GM23248 (cell line): ENCODE data around the gene PARD6B. TPM values are rescaled to one million over a fixed set of nuclear protein-coding genes. Genes with fewer than 3 reads are reported as not detected.

Source experiments
- DNase-seq: peaks from one replicate; pipeline ENCODE4 v3.0.0-alpha.2; 2015
- H2AFZ ChIP-seq: fragments of 200-600 bp; sonication (generic); 2 replicates; pipeline ENCODE4 v1.6.1; 2016; ENCODE audit warnings: antibody characterized with exemption
- H3F3A ChIP-seq: fragments of 200-600 bp; sonication (generic); 2 replicates; pipeline ENCODE4 v1.6.1; 2016; ENCODE audit warnings: mild to moderate bottlenecking, antibody characterized with exemption, mixed run types; ENCODE audit not compliant: insufficient read depth
- H3K27ac ChIP-seq: fragments of 200-600 bp; sonication (generic); 2 replicates; pipeline ENCODE4 v1.5.1; 2016; ENCODE audit warnings: mild to moderate bottlenecking
- H3K27me3 ChIP-seq: fragments of 200-600 bp; sonication (generic); replicated peaks from 2 replicates; pipeline ENCODE4 v1.6.1; 2016; ENCODE audit warnings: mild to moderate bottlenecking; ENCODE audit not compliant: insufficient read depth
- H3K36me3 ChIP-seq: fragments of 200-600 bp; sonication (generic); 2 replicates; pipeline ENCODE4 v1.6.1; 2016; ENCODE audit warnings: low read depth, mild to moderate bottlenecking
- H3K4me1 ChIP-seq: fragments of 200-600 bp; sonication (generic); 2 replicates; pipeline ENCODE4 v1.6.1; 2016; ENCODE audit warnings: mild to moderate bottlenecking; ENCODE audit not compliant: insufficient read depth
- H3K4me2 ChIP-seq: fragments of 200-600 bp; sonication (generic); one replicate; pipeline ENCODE4 v1.6.1; 2016; ENCODE audit warnings: mild to moderate bottlenecking; ENCODE audit not compliant: unreplicated experiment
- H3K4me3 ChIP-seq: fragments of 200-600 bp; sonication (generic); 2 replicates; pipeline ENCODE4 v1.5.1; 2016; ENCODE audit warnings: mild to moderate bottlenecking
- H3K79me2 ChIP-seq: fragments of 200-600 bp; sonication (generic); 2 replicates; pipeline ENCODE4 v1.6.1; 2016; ENCODE audit warnings: mild to moderate bottlenecking; ENCODE audit not compliant: insufficient read depth
- H3K9ac ChIP-seq: fragments of 200-600 bp; sonication (generic); 2 replicates; pipeline ENCODE4 v1.6.1; 2016; ENCODE audit warnings: mild to moderate bottlenecking
- H3K9me2 ChIP-seq: fragments of 200-600 bp; sonication (generic); 2 replicates; pipeline ENCODE4 v1.6.1; 2016; ENCODE audit warnings: mixed run types, mild to moderate bottlenecking, moderate library complexity; ENCODE audit not compliant: insufficient read depth
- H3K9me3 ChIP-seq: fragments of 200-600 bp; sonication (generic); one replicate; pipeline ENCODE4 v1.6.1; 2017; ENCODE audit warnings: low read depth
- H4K20me1 ChIP-seq: fragments of 200-600 bp; sonication (generic); 2 replicates; pipeline ENCODE4 v1.6.0; 2016; ENCODE audit not compliant: insufficient read depth
- EZH2 ChIP-seq: fragments of 200-600 bp; sonication (generic); IDR thresholded peaks from 2 replicates; pipeline ENCODE4 v1.6.1; 2018; ENCODE audit warnings: antibody characterized with exemption, mild to moderate bottlenecking; ENCODE audit not compliant: insufficient read depth, poor library complexity, severe bottlenecking
- EZH2phosphoT487 ChIP-seq: fragments of 200-600 bp; sonication (generic); IDR thresholded peaks from 2 replicates; pipeline ENCODE4 v1.6.1; 2018; ENCODE audit warnings: antibody characterized with exemption, moderate library complexity, mild to moderate bottlenecking, low read depth; ENCODE audit not compliant: insufficient read depth
- WGBS, 2 experiments: methylation state at CpG; one replicate each; pipeline ENCODE4 v1.1.6; 2015 to 2017; ENCODE audit warnings: low lambda C conversion rate in 2 of 2, low coverage in 1 of 2; ENCODE audit errors: missing lambda C conversion rate in 2 of 2; 5-methylcytosine and 5-hydroxymethylcytosine counted together
- in situ Hi-C: fragments of 300-500 bp; cut with MboI; formaldehyde crosslinking; loops from 2 replicates; pipeline ENCODE4 v1.15.0; 2020
- polyA plus RNA-seq: library from polyadenylated mRNA; unstranded; fragments of >200 nt; fragmentation: Nextera tagmentation; extraction: Ambion mirVana; gene quantifications from 2 replicates; pipeline ENCODE4 v1.2.1, GENCODE V29; 2016
- total RNA-seq: library from RNA; depleted of rRNA; stranded (reverse); fragments of >200 nt; shearing (Covaris generic); gene quantifications from 2 replicates; pipeline ENCODE4 v1.2.3, GENCODE V29; 2014; rRNA removed

The PARD6B gene
- total RNA-seq = not detected in 2 replicates
- polyA plus RNA-seq = 0.16 and 0.34 TPM in 2 replicates

GRCh38 chr20:50731055-50731929 is at the start of gene PARD6B:
PARD6B (plus strand) TSS chr20:50731580; CDS start chr20:50731787, 207 bp downstream.
- H3K9me2 ChIP-seq = no peaks in the 10 kb centered on the region
- peaks cover 37% of the 10 kb centered on the region; the same call in 1 of the 2 replicates for H3F3A ChIP-seq
- H3K79me2 ChIP-seq = no peaks in the 10 kb centered on the region
- in situ Hi-C loops = loop anchor here (25.0 kb wide), 1 partner anchor 544 kb away; the partner anchor contains the start of gene CEBPB
- TF ChIP-seq EZH2phosphoT487 = no peak
- no peak within 1 kb of the TSS for H3K27ac ChIP-seq
- H3K4me2 ChIP-seq = peak within 1 kb of the TSS; percentile 85
- H3K4me3 ChIP-seq = peak within 1 kb of the TSS; percentile 76
- H3K36me3 ChIP-seq = no peaks in the 10 kb centered on the region
- WGBS, 2 experiments = 1 to 3% methylated on average over 41 to 71 of the region's 114 CpGs
- peaks cover 9% of the 10 kb centered on the region; the same call in 1 of the 2 replicates for H3K4me1 ChIP-seq
- H3K27me3 ChIP-seq = no peaks in the 10 kb centered on the region
- DNase-seq = peak; percentile 96
- H3K9ac ChIP-seq = peak within 1 kb of the TSS; percentile 48
- no peaks in the 10 kb centered on the region for H3K9me3 ChIP-seq
- no peaks in the 10 kb centered on the region for H4K20me1 ChIP-seq
- peak within 1 kb of the TSS; percentile 83 for H2AFZ ChIP-seq

- in situ Hi-C loops = no loop called here
- 73 to 80% methylated on average over 4 of the region's 4 CpGs for WGBS, 2 experiments
- no peaks in the 10 kb centered on the region for H3K4me1 ChIP-seq
- H3F3A ChIP-seq = no peaks in the 10 kb centered on the region
- no peak overlapping the region for H3K4me3 ChIP-seq
- no peaks in the 10 kb centered on the region for H3K79me2 ChIP-seq
- H3K9me3 ChIP-seq = no peaks in the 10 kb centered on the region
- no peak overlapping the region for H3K9ac ChIP-seq
- H3K27ac ChIP-seq = no peak overlapping the region
- no peak for DNase-seq
- H3K36me3 ChIP-seq = no peaks in the 10 kb centered on the region
- no peaks in the 10 kb centered on the region for H3K9me2 ChIP-seq
- no peaks in the 10 kb centered on the region for H3K27me3 ChIP-seq
- H3K4me2 ChIP-seq = no peak overlapping the region
- H2AFZ ChIP-seq = no peak overlapping the region
- TF ChIP-seq EZH2phosphoT487 (no peak), EZH2 (no peak)
- H4K20me1 ChIP-seq = no peaks in the 10 kb centered on the region
Measured at GRCh38 chr20:50682065-50682464, 49.3 kb upstream of the PARD6B start.

- no peaks in the 10 kb centered on the region for H3K36me3 ChIP-seq
- no peaks in the 10 kb centered on the region for H3K9me2 ChIP-seq
- no peak overlapping the region for H3K27ac ChIP-seq
- no peak overlapping the region for H3K4me2 ChIP-seq
- no peak overlapping the region for H2AFZ ChIP-seq
- H3F3A ChIP-seq = no peaks in the 10 kb centered on the region
- no peaks in the 10 kb centered on the region for H3K79me2 ChIP-seq
- H3K4me1 ChIP-seq = no peaks in the 10 kb centered on the region
- H3K9me3 ChIP-seq = no peaks in the 10 kb centered on the region
- 88 to 91% methylated on average over 8 of the region's 8 CpGs for WGBS, 2 experiments
- H3K4me3 ChIP-seq = no peak overlapping the region
- no peaks in the 10 kb centered on the region for H3K27me3 ChIP-seq
- in situ Hi-C loops = no loop called here
- TF ChIP-seq EZH2 (no peak), EZH2phosphoT487 (no peak)
- H3K9ac ChIP-seq = no peak overlapping the region
- no peaks in the 10 kb centered on the region for H4K20me1 ChIP-seq
- no peak for DNase-seq
Measured at GRCh38 chr20:50682947-50683530, 48.3 kb upstream of the PARD6B start.

- Histone ChIP-seq H3K9ac (no peak overlapping the region), H2AFZ (no peak overlapping the region), H3K27ac (no peak overlapping the region), H3K79me2 (no peaks in the 10 kb centered on the region), H3K9me3 (no peaks in the 10 kb centered on the region), H3F3A (no peaks in the 10 kb centered on the region), H3K36me3 (no peaks in the 10 kb centered on the region), H3K4me2 (no peak overlapping the region), H3K9me2 (no peaks in the 10 kb centered on the region), H3K4me3 (no peak overlapping the region), H3K4me1 (no peaks in the 10 kb centered on the region), H3K27me3 (no peaks in the 10 kb centered on the region), H4K20me1 (no peaks in the 10 kb centered on the region)
- TF ChIP-seq EZH2phosphoT487 (no peak), EZH2 (no peak)
- DNase-seq = no peak
- in situ Hi-C loops = no loop called here
- 95 to 96% methylated on average over 6 of the region's 6 CpGs for WGBS, 2 experiments
Measured at GRCh38 chr20:50683570-50683969, 47.8 kb upstream of the PARD6B start.
